C1 segment of cervical spinal cord (tissue), 14 donors: ENCODE results near the gene RBBP8.

Source experiments
- DNase-seq, 14 donors: peaks; one replicate each; lab custom pipeline; 2025; lab: John Stamatoyannopoulos, UW

Gene RBBP8

DNA sequence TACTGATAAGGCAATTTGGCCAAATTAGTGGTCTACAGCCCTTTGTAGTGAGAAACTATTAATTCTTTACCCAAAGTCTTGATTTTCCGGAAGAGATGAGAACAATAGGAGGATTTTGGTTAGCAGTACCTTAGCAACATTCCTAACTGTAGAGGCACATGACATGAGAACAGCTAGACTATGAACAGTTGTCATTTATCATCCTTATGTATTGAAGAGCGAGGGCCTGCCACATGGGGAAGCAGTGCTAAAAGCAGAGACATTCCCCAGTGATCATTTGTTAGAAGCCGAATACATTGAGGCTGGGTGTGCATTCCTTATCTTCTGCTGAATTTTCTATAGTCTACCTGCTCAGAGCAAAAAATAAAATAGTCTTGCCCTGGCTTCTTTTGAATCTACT, 65.2 kb downstream of the RBBP8 start:
- DNase-seq = no peak

DNA sequence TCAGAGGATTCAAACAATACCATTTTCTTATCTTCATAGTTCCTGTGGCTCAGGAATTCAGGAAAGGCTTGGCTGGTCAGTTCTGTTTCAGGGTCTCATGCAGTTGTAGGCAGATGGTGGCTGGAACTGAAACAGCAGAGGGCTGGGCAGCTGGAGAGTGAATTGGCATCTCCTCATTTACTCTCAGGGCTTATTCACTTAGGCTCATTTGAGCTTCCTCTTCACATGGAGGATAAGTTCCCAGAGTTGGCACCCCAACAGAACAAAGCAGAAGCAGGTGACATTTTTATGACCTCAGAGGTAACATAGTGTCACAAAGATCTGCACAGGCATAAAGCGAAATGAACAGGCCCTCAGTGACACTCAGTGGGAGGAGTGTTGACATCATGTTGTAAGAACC, 66.1 kb downstream of the RBBP8 start:
- no peak for DNase-seq

DNA sequence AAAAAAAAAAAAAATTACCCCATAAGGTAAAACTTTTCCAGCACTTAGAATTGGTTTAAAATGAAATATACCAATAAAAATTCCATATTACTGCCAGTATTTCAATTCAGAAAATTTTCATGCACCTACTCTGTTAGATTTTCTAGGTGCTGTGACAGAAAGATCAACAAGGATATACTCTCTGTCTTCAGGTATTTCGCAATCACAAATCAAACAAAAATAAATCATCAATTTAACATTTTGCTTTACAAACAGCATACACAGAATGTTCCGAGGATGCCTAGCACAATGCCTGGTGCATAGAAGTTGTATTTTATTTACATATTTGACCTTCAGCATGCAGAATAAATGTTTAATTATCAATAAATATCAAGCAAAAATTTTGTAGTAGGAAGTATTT, 66.5 kb downstream of the RBBP8 start:
- no peak for DNase-seq

DNA sequence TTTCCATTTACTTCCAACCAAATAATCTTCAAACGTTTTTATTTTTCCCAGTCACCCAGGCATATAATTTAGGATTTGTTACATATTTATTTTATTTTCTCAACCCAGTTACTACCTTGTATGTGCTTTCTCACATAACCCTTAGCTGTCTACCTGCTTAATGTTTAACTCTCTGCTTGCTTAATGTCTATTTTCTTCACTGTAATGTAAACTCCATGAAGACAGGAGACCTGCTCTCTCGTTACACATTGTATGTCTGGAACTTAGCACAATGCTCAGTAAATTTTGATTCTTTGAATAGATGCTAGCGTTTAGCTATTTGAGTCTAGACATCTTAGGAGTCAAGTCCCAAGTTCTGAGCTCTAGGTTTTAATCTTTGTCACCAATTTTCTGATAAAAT, 70.2 kb downstream of the RBBP8 start:
- DNase-seq = no peak

DNA sequence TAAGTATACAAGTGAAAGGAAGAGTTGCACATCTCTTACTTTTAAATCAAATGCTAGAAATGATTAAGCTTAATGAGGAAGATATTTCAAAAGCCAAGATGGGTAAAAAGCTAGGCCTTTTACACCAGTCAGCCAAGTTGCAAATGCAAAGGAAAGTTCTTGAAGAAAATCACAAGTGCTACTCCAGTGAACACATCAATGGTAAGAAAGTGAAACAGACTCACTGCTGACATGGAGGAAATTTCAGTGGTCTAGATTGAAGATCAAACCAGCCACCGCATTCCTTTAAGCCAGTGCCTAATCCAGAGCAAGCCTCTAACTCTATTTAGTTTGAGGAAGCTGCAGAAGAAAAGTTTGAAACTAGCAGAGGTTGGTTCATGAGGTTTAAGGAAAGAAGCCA, 79.1 kb downstream of the RBBP8 start:
- no peak for DNase-seq

DNA sequence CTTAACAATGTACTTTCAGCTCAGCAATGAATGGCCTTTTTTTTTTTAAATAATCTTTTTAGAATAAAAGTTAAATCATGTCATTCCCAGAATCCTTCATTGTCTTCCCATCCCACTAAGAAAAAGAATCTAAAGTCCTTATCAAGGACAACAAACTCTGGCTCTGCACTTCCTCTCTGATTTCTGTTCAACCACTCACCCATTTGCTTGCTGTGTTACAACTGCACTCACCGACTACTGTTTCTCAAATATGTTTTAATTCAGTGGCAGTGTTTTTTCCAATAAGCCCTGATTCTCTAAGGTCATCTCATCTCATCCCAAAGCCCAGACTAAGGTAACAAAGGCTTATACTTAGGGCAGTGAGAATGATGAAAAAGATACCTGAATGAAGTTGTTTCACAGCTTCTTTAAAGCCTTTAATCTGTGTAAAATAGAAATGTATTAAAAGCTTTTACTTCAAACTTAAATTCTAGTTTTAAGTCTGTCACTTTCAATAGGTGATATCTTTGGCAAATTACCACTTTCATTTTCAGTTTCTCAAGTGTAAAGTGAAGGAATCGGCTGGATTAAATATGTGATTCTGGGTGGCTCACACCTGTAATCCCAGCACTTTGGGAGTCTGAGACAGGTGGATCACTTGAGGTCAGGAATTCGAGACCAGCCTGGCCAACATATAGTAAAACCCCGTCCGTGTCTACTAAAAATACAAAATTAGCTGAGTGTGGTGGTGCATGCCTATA, 87.6 kb downstream of the RBBP8 start:
- DNase-seq = no peak

DNA sequence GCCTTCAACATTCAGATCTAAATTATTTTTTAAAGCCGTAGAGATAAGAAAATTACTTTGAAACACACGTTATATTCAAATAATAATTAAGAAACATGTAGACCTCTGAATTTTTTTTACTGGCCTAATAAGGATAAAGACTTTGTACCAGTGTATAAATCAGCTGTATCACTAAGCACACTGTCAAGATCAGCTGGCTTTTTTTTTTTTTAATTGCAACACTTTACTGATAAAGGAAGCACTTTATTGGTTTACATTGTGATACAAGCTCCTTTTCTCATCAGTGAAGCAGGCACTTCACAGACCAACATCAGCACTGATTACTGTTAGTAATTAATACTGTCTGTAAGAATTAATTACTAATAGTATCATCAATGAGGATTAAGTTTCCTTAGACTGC, 88.5 kb downstream of the RBBP8 start:
- no peak for DNase-seq

DNA sequence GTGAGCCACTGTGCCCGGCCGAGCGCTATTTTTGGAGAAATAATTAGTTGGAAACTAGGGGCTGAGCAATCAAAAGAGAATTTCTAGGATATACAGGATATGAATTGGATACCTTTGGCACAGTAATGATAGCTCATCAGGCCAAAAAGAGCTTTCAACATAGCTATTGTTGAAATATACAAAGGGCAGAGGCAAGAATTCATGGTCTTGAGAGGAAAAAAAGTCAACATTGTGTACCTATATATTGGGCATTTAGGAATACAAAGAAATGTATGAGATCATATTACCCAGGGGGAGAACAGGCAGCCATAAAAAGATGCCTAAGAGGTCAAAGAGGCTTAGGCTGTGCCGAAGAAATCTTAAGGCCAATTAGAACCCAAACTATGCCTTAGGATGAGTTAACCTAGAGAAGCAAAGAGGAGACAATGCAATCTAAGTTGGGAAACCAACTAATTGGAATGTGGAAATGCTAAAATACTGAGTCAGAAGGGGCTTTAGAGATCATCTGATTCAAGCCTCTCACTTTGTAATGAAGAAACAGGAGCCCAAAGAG, 99.0 kb downstream of the RBBP8 start:
- DNase-seq = no peak

DNA sequence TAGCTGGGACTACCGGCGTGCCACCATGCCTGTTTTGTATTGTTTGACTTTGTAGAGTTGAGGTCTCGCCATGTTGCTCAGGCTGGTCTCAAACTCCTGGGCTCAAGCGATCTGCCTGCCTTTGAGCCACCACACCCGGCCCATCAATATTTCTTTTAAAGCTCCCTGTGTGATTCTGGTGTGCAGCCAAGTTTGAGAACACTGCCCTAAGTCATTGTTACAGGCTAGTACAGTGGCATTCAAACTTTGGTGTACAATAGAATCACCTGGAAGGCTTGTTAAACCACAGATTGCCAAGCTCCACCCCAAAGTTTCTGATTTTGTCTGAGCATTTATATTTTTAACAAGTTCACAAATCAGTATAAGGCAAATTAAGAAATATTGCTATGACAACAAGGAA, 99.9 kb downstream of the RBBP8 start:
- no peak for DNase-seq

DNA sequence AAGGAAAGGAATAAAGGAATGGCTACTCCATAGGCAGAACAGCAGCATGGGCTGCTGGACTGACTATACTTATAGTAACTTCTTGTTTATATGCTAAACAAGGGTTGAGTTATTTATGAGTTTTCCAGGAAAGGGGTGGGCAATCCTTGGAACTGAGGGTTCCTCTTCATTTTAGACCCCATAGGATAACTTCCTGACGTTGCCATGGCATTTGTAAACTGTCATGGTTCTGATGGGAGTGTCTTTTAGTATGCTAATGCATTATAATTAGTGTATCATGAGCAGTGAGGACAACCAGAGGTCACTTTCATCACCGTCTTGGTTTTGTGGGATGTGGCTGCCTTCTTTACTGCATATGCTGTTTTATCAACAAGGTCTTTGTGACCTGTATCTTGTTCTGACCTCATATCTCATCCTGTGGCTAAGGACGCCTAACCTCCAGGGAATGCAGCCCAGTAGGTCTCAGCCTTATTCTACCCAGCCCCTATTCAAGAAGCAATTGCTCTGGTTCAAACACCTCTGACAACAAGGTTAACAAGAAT, 103.6 kb downstream of the RBBP8 start:
- no peak for DNase-seq

DNA sequence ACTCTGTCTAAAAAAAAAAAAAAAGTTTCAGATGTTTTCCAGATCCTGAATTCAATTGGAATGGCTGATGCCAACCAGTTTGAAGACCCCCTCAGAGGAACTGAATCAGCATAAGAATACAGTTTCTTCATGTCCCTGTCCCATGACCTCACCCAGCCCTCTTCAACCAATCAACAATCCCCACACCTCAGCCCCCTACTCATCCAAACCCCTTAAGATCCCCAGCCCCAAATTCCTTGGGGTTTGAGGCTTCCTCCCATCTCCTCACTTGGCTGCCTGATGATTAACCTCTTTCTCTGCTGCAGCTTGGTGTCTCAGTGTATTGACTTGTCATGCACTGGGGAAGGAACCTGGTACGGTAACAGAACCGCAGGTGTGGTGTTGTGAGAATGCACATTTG, 104.5 kb downstream of the RBBP8 start:
- no peak for DNase-seq

DNA sequence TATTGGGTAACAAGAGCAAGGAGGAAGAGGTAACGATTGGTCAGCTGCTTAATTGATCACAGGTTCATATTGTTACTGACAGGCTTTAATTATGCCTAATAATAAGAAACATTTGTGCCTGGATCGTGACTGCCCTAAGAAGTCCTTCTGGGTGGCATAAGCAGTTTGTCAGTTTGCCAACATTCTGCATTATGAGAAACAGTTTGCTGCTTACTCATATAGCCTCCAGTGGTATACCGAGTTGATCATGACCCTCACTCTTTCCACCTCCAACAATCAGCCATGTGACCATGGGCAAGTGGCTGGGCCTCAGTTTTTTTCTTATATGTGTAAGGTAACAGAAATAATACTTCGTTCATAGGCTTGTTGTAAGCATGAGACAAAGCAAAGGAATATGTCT, 105.6 kb downstream of the RBBP8 start:
- DNase-seq = no peak

DNA sequence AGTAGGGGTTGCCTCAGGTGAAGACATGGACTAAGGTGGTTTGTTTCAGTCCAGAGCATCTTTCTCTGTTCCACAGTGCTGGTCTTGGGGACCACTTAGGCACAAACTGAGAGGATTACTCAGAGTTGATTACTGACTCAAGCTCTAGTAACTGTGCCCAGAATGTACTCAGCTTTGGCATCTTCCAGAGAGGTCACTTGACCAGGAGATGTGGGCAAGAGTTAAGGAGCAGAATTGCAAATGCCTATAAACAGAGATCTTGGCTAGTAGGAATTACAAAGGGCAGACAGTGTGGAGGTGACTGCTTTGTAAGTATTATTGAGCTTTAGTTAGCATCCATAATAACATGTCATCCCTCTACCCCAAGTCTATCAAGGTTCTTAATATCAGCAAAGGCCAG, 109.0 kb downstream of the RBBP8 start:
- no peak for DNase-seq

DNA sequence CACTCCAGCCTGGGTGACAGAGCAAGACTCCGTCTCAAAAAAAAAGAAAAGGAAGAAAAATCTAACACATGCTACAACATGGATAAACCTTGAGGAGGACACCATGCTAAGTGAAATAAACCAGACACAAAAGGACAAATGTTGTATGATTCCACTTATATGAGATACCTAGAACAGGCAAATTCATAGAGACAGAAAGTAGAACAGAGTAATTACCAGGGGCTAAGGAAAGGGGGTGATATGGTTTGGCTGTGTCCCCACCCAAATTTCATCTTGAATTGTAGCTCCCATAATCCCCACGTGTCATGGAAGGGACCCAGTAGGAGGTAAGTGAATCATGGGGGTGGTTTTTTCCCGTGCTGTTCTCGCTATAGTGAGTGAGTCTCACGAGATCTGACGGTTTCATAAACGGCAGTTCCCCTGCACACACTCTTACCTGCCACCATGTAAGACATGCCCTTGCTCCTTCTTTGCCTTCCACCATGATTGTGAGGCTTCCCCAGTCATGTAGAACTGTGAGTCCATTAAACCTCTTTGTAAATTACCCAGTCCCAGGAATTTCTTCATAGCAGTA, 110.8 kb downstream of the RBBP8 start:
- no peak for DNase-seq

DNA sequence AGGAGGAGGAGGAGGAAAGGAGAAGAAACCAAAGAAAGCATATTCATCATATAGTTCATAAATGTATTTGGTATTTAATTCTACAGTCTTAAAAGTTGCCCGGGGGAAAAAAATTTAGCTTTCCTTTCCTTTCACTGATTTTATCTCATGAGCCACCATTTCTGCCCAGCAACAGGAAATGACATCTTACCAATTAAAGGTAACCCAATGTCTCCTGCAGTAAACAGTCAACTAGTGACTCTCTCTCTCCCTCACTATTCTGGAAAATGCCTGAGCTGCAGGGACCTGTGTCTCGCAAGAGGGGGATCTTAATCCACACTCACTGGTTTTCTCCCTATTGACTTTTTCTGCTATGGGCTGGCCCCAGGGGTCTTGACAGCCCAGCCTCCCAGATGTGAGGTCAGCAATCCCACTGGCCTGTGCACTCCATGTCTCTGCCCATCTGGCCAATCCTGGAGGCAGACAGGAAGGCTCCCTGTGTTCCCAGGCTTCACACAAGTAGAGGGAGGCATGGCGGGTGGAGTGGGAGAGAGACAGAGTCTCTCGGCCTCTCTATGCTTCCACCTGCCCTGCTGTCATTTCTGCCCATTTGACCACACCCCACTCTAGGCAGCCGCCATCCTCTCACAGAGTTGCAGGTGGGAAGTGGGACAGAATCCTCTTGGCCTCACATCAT, 116.7 kb downstream of the RBBP8 start:
- no peak for DNase-seq

DNA sequence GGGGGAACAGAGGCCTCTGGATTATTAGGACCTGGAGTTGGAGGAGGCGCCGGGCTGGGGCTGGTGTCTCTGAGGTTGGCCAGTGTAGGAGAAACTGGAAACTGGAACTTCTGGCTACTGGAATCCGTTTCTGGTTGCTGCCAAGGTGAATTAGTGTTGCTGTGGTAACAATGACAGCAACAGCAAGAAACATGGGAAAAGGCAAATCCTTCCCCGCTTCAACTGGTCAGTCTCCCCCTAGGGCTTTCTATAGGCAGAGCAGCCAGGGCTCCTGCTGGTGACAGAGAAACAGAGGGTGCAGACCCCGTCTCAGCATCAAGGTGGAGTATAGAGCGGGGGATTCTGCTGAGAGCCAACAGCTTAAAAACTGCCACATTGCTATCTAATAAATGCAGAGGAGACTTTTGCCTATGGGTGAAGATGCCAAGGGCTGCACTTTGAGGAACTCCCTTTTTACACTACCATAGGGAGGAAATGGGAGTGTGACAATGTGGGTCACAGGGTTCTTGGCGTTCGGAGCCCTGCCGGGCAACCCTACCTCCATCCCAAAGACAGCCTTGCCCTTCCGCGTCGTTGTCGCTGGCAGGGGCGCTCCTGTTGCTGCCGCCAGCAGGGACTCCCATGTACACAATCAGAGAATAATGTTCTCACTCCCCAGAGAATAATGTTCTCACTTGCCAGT, 120.8 kb downstream of the RBBP8 start:
- DNase-seq = peak in 2 of 14 donors; percentile 11 to 34

DNA sequence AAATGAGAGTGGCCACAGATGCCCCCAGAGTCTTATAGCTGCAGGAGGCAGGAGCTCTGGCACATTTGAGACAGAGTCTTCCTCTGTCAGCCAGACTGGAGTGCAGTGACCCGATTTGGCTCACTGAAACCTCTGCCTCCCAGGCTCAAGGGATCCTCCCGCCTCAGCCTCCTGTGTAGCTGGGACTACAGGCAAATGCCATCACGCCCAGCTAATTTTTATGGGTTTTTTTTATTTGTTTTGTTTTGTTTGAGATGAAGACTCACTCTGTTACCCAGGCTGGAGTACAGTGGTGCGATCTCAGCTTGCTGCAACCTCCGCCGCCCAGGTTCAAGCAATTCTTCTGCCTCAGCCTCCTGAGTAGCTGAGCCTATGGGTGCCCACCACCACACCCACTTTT, 121.4 kb downstream of the RBBP8 start:
- no peak for DNase-seq

DNA sequence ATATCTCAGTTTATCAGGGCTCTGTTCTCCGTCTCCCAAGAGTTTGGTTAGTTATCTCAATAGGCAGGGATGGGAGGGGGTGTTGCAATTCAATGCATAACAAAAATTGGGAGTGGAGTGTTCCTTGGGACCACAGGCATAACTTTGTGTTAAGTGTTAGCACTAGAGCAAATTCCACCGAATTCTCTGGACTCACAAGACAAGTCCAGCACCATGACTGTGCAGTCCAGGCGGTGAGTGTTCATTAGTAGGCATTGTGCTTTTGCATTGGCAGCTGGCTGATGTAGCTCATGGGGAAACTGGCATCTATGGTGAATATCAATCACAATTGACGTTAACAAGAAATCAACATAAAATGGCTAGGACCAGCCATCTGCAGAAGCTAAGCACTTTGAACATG, 123.2 kb downstream of the RBBP8 start:
- no peak for DNase-seq

DNA sequence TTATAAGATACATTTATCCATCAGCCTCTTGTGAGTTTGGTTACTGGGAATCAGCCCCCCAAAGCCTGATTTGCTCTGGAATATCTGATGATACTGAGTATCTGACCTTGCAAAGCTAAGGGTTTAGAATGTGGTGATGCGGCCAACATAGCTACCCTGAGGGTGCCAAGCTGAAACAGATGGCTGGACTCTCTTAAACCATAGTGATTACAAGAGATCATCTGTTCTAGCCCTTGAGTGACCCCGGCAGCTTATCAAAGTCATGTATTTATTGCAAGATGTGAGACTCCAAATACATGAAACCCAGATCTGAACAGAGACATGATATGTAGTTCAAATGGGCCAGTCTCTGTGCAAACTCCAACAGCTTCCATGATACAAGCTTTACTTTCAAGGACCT, 124.0 kb downstream of the RBBP8 start:
- no peak for DNase-seq

DNA sequence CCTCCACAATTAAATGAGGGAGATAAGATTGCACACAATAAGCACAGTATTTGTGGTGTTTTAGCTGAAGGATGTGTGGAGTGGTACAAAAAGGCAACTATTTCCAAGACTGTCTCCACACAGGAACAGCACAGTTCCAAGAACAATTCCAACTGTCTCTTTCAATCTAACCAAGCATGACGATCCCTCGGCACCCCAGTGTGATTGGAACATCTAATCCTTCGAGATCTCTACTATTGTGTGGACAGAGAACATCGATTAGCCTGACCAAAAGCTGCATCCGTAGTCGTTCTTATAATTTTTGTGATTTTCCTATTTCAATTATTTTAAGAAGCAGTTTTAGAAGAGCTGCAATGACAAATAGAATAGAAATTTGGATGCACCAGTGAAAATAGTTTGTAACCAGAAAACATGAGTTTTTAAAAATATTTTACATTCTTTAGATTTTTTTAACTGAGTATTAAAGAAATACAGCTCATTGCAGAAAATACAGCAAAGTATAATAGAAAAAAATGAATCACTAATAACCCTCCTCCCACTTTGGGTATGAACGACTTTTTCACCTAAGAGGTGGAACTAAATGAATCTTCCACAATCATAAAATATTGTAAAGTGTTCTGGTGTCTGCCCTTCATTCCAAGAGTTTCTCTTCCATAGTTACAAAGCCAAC, 125.8 kb downstream of the RBBP8 start:
- DNase-seq = no peak
